Ascending aorta (tissue), 2 donors: ENCODE results near the gene GAK. TPM values are rescaled to one million over a fixed set of nuclear protein-coding genes. Genes with fewer than 3 reads are reported as not detected.
"Not testable (repeated sequence)": the region's sequence is repeated elsewhere in the genome, so short reads cannot be mapped to it uniquely, and the experiment has no call there.

Experiments used
- DNase-seq, 2 donors: peaks; one replicate each; pipeline ENCODE4 v3.0.0-alpha.2; 2019; ENCODE audit warnings: low spot score in 2 of 2
- H3K27ac ChIP-seq, 2 donors: fragments of 200-600 bp; sonication (generic); one replicate each; pipeline ENCODE4 v1.5.1; 2016 to 2017; ENCODE audit warnings: mild to moderate bottlenecking in 1 of 2
- H3K27me3 ChIP-seq: fragments of 200-600 bp; sonication (generic); one replicate; pipeline ENCODE4 v1.5.1; 2017
- H3K36me3 ChIP-seq, 2 donors: fragments of 200-600 bp; sonication (generic); one replicate each; pipeline ENCODE4 v1.5.1; 2016
- H3K4me1 ChIP-seq, 2 donors: fragments of 200-600 bp; sonication (generic); one replicate each; pipeline ENCODE4 v1.5.1; 2016 to 2017; ENCODE audit warnings: mild to moderate bottlenecking in 1 of 2
- H3K4me3 ChIP-seq, 2 donors: fragments of 200-600 bp; sonication (generic); one replicate each; pipeline ENCODE4 v1.5.1; 2016 to 2017; ENCODE audit warnings: mild to moderate bottlenecking in 1 of 2
- H3K9me3 ChIP-seq, 2 donors: fragments of 200-600 bp; sonication (generic); one replicate each; pipeline ENCODE4 v1.5.1; 2016
- intact Hi-C: fragments of 100-400 bp; cut with DNase I; formaldehyde crosslinking; loops from one replicate; pipeline ENCODE4 v1.15.1; 2023
- total RNA-seq: library from RNA; depleted of rRNA; stranded (reverse); fragments of >200 nt; gene quantifications from one replicate; pipeline ENCODE4 v1.1.0, GENCODE V29; 2016
- TF ChIP-seq, protein P1 (sequence below), 3 experiments: fragments of 200-600 bp in 2 of 3; fragments of 450-650 bp in 1 of 3; sonication (generic) in 2 of 3; IDR thresholded peaks; one replicate each; pipeline ENCODE4 v1.5.1; 2016 to 2019; ENCODE audit warnings: antibody characterized with exemption in 3 of 3, mild to moderate bottlenecking in 1 of 3, moderate library complexity in 1 of 3

GAK gene
- total RNA-seq, 1 donor from 2014 or later = 87.3 TPM

DNA sequence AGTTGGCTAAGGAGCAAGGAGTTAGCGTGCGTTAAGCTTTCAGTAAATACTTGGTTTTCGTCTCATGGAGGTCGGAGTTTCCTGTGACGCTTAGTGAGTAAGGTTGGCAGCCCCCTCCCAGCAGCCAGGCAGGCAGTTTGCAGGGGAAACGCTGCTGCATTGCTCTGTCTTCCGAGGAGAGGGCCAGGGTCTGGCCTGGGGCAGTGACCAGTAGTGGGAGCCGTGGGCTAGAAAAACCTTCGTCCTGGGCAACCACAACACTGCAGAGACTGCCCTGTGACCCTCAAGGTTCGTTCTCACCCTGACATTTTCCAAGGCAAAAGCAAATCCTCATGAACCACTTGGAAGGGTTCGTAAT, 576 bp upstream of the GAK start:
- no peak for DNase-seq
- H3K9me3 ChIP-seq = no peaks in the 10 kb centered on the region
- TF ChIP-seq, protein P1, sequence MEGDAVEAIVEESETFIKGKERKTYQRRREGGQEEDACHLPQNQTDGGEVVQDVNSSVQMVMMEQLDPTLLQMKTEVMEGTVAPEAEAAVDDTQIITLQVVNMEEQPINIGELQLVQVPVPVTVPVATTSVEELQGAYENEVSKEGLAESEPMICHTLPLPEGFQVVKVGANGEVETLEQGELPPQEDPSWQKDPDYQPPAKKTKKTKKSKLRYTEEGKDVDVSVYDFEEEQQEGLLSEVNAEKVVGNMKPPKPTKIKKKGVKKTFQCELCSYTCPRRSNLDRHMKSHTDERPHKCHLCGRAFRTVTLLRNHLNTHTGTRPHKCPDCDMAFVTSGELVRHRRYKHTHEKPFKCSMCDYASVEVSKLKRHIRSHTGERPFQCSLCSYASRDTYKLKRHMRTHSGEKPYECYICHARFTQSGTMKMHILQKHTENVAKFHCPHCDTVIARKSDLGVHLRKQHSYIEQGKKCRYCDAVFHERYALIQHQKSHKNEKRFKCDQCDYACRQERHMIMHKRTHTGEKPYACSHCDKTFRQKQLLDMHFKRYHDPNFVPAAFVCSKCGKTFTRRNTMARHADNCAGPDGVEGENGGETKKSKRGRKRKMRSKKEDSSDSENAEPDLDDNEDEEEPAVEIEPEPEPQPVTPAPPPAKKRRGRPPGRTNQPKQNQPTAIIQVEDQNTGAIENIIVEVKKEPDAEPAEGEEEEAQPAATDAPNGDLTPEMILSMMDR (IDR thresholded peaks at IDR 0.05) = no peak
- H3K27me3 ChIP-seq = no peaks in the 10 kb centered on the region
- peak overlapping the region; percentile 76 to 82 for H3K4me3 ChIP-seq
- peak overlapping the region; percentile 88 for H3K27ac ChIP-seq
- peaks cover 11 to 26% of the 10 kb centered on the region in 2 donors for H3K4me1 ChIP-seq
- H3K36me3 ChIP-seq = no peaks in the 10 kb centered on the region
- intact Hi-C loops = loop anchor here (1.0 to 10.0 kb wide), 6 partner anchors 41 to 415 kb away; partner anchors contain the start of genes ATP5ME, DGKQ, MYL5 and UVSSA

DNA sequence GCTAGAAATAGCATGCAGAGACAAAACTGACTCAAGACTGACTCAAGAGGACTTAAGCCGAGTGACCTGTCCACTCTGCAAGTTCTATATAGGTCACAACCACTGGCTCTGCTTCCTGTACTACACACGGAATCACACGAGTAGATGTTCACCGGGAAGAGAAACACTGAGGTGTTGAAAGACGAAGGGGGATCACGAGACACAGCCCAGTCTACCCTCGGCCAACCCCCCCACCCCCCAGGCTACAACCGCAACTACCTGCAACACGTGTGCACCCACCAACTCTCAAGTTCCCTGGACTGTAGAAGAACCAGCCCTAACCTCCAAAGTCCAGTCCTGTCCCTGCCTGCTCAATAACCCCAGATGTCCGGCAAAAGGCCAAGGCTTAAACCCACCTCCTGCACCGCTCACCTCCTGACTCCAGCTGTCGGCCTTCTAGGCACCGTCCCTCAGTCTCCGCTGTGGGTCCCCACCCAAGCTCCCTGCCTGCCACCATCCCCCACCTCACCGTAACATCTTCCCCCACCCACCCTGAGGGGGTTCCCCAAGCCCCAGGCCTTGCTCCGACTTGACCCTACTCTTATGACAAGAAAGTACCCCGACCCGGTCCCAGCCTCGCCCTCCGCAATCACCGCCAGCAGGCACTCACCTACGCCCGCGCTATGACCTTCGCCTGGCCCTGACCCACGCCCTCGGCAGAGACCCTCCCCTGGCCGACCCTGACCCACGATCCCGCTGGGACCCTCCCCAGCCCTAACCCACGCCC, 739 bp downstream of the GAK start:
- H3K27ac ChIP-seq = peak overlapping the region; percentile 88
- H3K9me3 ChIP-seq = no peaks in the 10 kb centered on the region
- H3K4me3 ChIP-seq = peak overlapping the region; percentile 76 to 82
- DNase-seq = peak in 1 of 2 donors; percentile 63
- H3K36me3 ChIP-seq = no peaks in the 10 kb centered on the region
- H3K4me1 ChIP-seq = peaks cover 11 to 26% of the 10 kb centered on the region in 2 donors
- intact Hi-C loops = loop anchor here (5.0 to 10.0 kb wide), 3 partner anchors 223 to 416 kb away; partner anchors contain the start of gene UVSSA
- no peaks in the 10 kb centered on the region for H3K27me3 ChIP-seq
- TF ChIP-seq, protein P1 (IDR thresholded peaks at IDR 0.05) = no peak

DNA sequence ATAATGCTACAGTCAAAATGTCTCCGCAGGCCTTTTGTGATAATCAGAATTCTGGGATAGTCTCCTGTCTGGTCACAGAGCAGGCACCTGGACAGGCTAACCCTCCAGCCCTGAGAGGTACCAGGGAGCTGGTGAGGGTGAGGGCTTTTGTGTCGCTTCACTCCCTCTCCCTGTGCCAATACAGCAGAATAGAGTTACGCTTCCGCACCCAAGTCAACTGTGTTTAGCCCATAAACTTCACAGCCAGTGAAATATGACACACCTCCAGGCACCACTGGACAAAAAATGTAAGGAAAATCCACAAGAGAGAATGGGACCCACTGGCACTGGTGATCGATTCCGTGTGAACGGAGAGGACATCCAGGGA, 1.3 kb downstream of the GAK start:
- H3K4me3 ChIP-seq = peak overlapping the region; percentile 76 to 82
- H3K9me3 ChIP-seq = no peaks in the 10 kb centered on the region
- intact Hi-C loops = loop anchor here (5.0 to 10.0 kb wide), 3 partner anchors 224 to 416 kb away; partner anchors contain the start of gene UVSSA
- no peaks in the 10 kb centered on the region for H3K36me3 ChIP-seq
- DNase-seq = no peak
- H3K4me1 ChIP-seq = peaks cover 11 to 28% of the 10 kb centered on the region in 2 donors
- no peaks in the 10 kb centered on the region for H3K27me3 ChIP-seq
- TF ChIP-seq, protein P1 (IDR thresholded peaks at IDR 0.05) = no peak
- no peak overlapping the region for H3K27ac ChIP-seq

DNA sequence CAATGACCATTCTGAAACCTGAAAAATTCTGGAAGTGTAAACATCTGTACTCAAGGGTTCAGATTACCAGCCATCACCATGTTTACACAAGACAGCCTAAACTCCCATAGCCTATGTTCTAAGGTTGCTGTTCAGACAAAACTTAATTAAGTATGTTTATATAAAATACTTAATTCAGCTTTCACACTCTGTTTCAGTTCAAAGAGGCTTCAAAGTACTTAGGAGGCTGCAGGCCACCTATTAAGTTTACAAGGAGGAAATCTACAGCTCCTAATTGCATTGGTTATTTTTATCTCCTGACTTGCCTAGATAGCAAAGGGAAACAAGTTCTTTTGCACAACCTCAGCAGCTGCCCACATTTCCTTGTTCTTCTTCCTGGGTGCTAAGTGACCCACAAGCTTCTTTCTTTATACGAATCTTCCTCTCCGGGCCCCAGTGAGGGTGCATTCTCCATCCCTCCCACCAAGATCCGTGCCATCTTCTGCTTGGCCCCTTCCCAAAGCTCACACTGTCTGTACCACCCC, 2.0 kb downstream of the GAK start:
- H3K9me3 ChIP-seq = no peaks in the 10 kb centered on the region
- H3K27ac ChIP-seq = no peak overlapping the region
- intact Hi-C loops = loop anchor here (5.0 to 10.0 kb wide), 3 partner anchors 225 to 417 kb away; partner anchors contain the start of gene UVSSA
- peak overlapping the region in 1 of 2 donors; percentile 82 for H3K4me3 ChIP-seq
- no peaks in the 10 kb centered on the region for H3K27me3 ChIP-seq
- TF ChIP-seq, protein P1 (IDR thresholded peaks at IDR 0.05) = no peak
- no peaks in the 10 kb centered on the region for H3K36me3 ChIP-seq
- DNase-seq = no peak
- peaks cover 11 to 35% of the 10 kb centered on the region in 2 donors for H3K4me1 ChIP-seq

DNA sequence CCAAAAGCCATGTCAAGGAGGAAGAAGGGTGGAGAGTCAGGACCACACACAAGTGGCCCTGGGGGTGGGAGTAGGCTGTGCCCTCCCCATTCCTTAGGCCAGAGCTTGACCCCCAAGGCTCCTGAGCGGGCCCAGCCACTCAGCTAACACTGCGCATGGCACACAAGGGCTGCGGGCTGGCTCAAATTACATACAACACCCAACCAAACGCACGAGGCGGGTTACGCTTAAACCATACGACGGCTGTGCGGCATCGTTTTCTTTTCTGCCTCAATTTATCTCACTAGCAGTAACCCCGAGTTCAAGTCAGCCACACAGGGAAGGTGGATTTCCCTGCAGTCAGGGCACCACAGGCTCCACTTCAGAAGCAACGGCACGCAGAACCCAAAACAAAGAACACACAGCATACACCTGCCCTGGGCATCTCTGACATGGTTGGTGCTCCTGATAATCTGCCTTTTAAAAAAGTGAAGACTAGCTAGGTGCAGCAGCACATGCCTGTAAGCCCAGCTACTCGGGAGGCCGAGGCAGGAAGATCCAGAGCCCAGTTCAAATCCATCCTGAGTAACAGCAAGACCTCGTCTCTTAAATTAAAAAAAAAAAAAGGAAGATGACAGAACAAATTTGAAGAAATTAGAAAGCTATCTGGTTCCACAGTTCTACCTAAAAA, 2.9 kb downstream of the GAK start:
- H3K4me3 ChIP-seq = no peak overlapping the region
- TF ChIP-seq, protein P1 (IDR thresholded peaks at IDR 0.05) = no peak
- DNase-seq = no peak
- H3K4me1 ChIP-seq = peaks cover 11 to 36% of the 10 kb centered on the region in 2 donors
- no peaks in the 10 kb centered on the region for H3K36me3 ChIP-seq
- no peaks in the 10 kb centered on the region for H3K9me3 ChIP-seq
- H3K27ac ChIP-seq = no peak overlapping the region
- intact Hi-C loops = no loop called here
- no peaks in the 10 kb centered on the region for H3K27me3 ChIP-seq

DNA sequence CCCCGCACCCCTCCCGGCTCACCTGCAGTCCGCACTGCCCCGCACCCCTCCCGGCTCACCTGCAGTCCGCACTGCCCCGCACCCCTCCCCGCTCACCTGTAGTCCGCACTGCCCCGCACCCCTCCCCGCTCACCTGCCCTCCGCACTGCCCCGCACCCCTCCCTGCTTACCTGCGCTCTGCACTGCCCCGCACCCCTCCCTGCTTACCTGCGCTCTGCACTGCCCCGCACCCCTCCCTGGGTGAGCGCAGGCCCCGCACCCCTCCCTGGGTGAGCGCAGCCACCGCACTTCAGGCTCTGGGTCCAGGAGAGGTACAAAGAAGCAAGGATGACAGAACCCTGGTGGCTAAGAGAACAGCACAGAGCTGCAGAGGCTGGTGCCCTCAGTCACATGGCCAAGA, 4.5 kb downstream of the GAK start:
- intact Hi-C loops, H3K27me3 ChIP-seq, DNase-seq, H3K4me3 ChIP-seq, H3K27ac ChIP-seq, H3K9me3 ChIP-seq, H3K36me3 ChIP-seq: not testable (repeated sequence)
- H3K4me1 ChIP-seq = peaks cover 5 to 29% of the 10 kb centered on the region in 2 donors
